H1 (cell line): ENCODE measurements around the gene ADAMTS15. TPM values are rescaled to one million over a fixed set of nuclear protein-coding genes. Genes with fewer than 3 reads are reported as not detected.

Experiments used
- CREB1 ChIP-seq: IDR thresholded peaks from 2 replicates; pipeline ENCODE4 v1.6.1; 2012; ENCODE audit warnings: inconsistent platforms
- NRF1 ChIP-seq: IDR thresholded peaks from 2 replicates; pipeline ENCODE4 v1.6.1; 2011; ENCODE audit warnings: mild to moderate bottlenecking, low read depth, low read length, improper control_type of control experiment
- polyA plus RNA-seq, 7 experiments: library from polyadenylated mRNA; depleted of rRNA in 3 of 7; stranded (reverse) in 5 of 7; unstranded in 2 of 7; fragments of >200 nt in 5 of 7; fragments of 200-250 nt in 2 of 7; gene quantifications; 1 replicate in 5 of 7; 2 replicates in 1 of 7; 4 replicates in 1 of 7; pipeline versions ENCODE4 v1.2.1 to v1.2.3, GENCODE V29; 2011 to 2013; ENCODE audit warnings: missing spikeins in 2 of 7, mixed read lengths in 2 of 7
- total RNA-seq: library from RNA; stranded (reverse); fragmentation: NEBNext Ultra II Directional; extraction: Animal tissue kit (Norgen Biotek cat#: 25700); gene quantifications from 2 replicates; pipeline ENCODE4 v1.2.1, GENCODE V29; 2021
- TF ChIP-seq, protein P1 (sequence below), 3 experiments: IDR thresholded peaks; 1 replicate in 2 of 3; 2 replicates in 1 of 3; pipeline versions ENCODE4 v1.5.1 to v1.6.1; 2011; ENCODE audit warnings: low read length in 3 of 3, mild to moderate bottlenecking in 3 of 3, inconsistent platforms in 2 of 3, low read depth in 1 of 3, moderate library complexity in 1 of 3; ENCODE audit not compliant: insufficient read depth in 1 of 3; ENCODE audit errors: control extremely low read depth in 1 of 3

The ADAMTS15 gene
- total and polyA plus RNA-seq, 2 of the 8 experiments (the other 6 are each of a cell fraction or from before 2014, with no cell fraction given): 1.7 to 4.7 TPM

DNA sequence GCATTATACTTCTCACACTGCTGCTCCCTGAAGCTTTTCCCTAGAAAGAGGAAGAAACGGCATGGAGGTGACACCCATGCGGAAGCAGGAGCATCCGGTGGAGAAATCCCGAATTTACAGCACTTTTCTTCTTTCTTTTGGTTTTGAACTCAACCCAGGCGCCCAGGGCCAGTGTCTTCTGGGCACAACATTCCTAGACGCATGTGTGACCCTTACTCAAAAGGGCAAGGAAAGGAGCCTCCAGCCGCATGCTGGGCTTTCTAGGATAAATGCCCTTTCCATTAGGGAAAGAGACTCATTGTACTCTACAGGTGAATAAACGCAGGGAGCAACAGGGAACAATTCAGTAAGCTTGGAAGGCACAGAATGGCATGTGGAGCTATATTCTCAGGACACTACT lies 39.5 kb upstream of the ADAMTS15 start (continued):
- TF ChIP-seq NRF1: no peak
- TF ChIP-seq CREB1: no peak
- TF ChIP-seq, protein P1, sequence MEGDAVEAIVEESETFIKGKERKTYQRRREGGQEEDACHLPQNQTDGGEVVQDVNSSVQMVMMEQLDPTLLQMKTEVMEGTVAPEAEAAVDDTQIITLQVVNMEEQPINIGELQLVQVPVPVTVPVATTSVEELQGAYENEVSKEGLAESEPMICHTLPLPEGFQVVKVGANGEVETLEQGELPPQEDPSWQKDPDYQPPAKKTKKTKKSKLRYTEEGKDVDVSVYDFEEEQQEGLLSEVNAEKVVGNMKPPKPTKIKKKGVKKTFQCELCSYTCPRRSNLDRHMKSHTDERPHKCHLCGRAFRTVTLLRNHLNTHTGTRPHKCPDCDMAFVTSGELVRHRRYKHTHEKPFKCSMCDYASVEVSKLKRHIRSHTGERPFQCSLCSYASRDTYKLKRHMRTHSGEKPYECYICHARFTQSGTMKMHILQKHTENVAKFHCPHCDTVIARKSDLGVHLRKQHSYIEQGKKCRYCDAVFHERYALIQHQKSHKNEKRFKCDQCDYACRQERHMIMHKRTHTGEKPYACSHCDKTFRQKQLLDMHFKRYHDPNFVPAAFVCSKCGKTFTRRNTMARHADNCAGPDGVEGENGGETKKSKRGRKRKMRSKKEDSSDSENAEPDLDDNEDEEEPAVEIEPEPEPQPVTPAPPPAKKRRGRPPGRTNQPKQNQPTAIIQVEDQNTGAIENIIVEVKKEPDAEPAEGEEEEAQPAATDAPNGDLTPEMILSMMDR (IDR thresholded peaks at IDR 0.05; ENCODE audit: control extremely low read depth in 1 of 3, insufficient read depth in 1 of 3, low read depth in 1 of 3, low read length in 3 of 3): no peak
